OCI-LY7 (cell line): ENCODE results near the gene KRT16. TPM values are rescaled to one million over a fixed set of nuclear protein-coding genes. Genes with fewer than 3 reads are reported as not detected.

Source experiments
- BruUV-seq: library from RNA; stranded (reverse); fragments of 400-500 nt; replicated peaks from 2 replicates; lab custom pipeline; 2021; lab: Mats Ljungman, UMichigan
- CTCF ChIA-PET: fragments of 300-600 bp; sonication (Branson Sonifier 250); formaldehyde crosslinking; loops from one replicate; lab custom pipeline; 2022; ENCODE audit warnings: antibody characterized with exemption; ENCODE audit not compliant: unreplicated experiment; lab: Charles Lee
- POLR2A ChIA-PET: fragments of 300-600 bp; sonication (Branson Sonifier 250); formaldehyde crosslinking; loops from one replicate; lab custom pipeline; 2022; ENCODE audit warnings: antibody characterized with exemption; lab: Charles Lee
- DNase-seq: peaks from one replicate; pipeline ENCODE4 v3.0.0-alpha.2; 2015; ENCODE audit warnings: low spot score
- H2AFZ ChIP-seq: fragments of 200-600 bp; sonication (generic), shearing (Covaris generic); 2 replicates; pipeline ENCODE4 v1.6.1; 2014; ENCODE audit warnings: mild to moderate bottlenecking, antibody characterized with exemption, low read length, moderate library complexity
- H3K27ac ChIP-seq: fragments of 200-600 bp; sonication (generic); 2 replicates; pipeline ENCODE4 v1.5.1; 2014; ENCODE audit warnings: mixed run types, low read depth, mild to moderate bottlenecking, moderate library complexity, low read length, inconsistent platforms; ENCODE audit not compliant: poor library complexity, severe bottlenecking
- H3K36me3 ChIP-seq: fragments of 200-600 bp; sonication (generic); 2 replicates; pipeline ENCODE4 v1.6.1; 2014; ENCODE audit warnings: mild to moderate bottlenecking, antibody characterized with exemption, low read length, moderate library complexity, mixed read lengths; ENCODE audit not compliant: insufficient read depth
- H3K4me1 ChIP-seq: fragments of 200-600 bp; sonication (generic); 2 replicates; pipeline ENCODE4 v1.5.1; 2014; ENCODE audit warnings: mild to moderate bottlenecking, low read length; ENCODE audit not compliant: insufficient read depth, poor library complexity, severe bottlenecking
- H3K4me2 ChIP-seq: fragments of 200-600 bp; sonication (generic); 2 replicates; pipeline ENCODE4 v1.6.1; 2014; ENCODE audit warnings: mild to moderate bottlenecking, low read length
- H3K4me3 ChIP-seq: fragments of 200-600 bp; sonication (generic); 2 replicates; pipeline ENCODE4 v1.5.1; 2014; ENCODE audit warnings: mild to moderate bottlenecking, low read depth, low read length; ENCODE audit not compliant: poor library complexity, severe bottlenecking
- H3K79me2 ChIP-seq: fragments of 200-600 bp; sonication (generic); 2 replicates; pipeline ENCODE4 v1.6.1; 2016; ENCODE audit warnings: low read depth, mild to moderate bottlenecking, low read length, moderate library complexity, mixed read lengths; ENCODE audit not compliant: insufficient read depth
- H3K9me2 ChIP-seq: fragments of 200-600 bp; sonication (generic); 2 replicates; pipeline ENCODE4 v1.6.1; 2016; ENCODE audit warnings: mild to moderate bottlenecking, low read length, mixed read lengths; ENCODE audit not compliant: insufficient read depth
- H3K9me3 ChIP-seq: fragments of 200-600 bp; sonication (generic); 2 replicates; pipeline ENCODE4 v1.6.1; 2014; ENCODE audit warnings: mild to moderate bottlenecking, mixed run types, low read length, mixed read lengths
- H4K20me1 ChIP-seq: fragments of 200-600 bp; sonication (generic); 2 replicates; pipeline ENCODE4 v1.6.1; 2014; ENCODE audit warnings: mild to moderate bottlenecking, antibody characterized with exemption, low read length, moderate library complexity, mixed read lengths; ENCODE audit not compliant: insufficient read depth
- CTCF ChIP-seq: fragments of 200-600 bp; sonication (generic); conservative IDR thresholded peaks from 2 replicates; pipeline ENCODE4 v1.5.1; 2014; ENCODE audit warnings: mild to moderate bottlenecking, antibody characterized with exemption, low read length, moderate library complexity, mixed read lengths
- EZH2phosphoT487 ChIP-seq: fragments of 200-600 bp; sonication (generic); IDR thresholded peaks from 2 replicates; pipeline ENCODE4 v1.6.1; 2018; ENCODE audit warnings: low read depth, borderline replicate concordance, mild to moderate bottlenecking, mixed run types, antibody characterized with exemption, low read length, moderate library complexity, mixed read lengths
- intact Hi-C: fragments of 100-400 bp; cut with micrococcal nuclease; formaldehyde crosslinking; loops from one replicate; pipeline ENCODE4 v1.10.0; 2022; ENCODE audit not compliant: unreplicated experiment
- total RNA-seq, 2 experiments: library from RNA; depleted of rRNA in 1 of 2; stranded (reverse); fragments of >200 nt in 1 of 2; shearing (Covaris generic) in 1 of 2; gene quantifications; 2 replicates each; pipeline ENCODE4 v1.2.3, GENCODE V29; 2014 to 2022

Gene KRT16
- total RNA-seq, 2 experiments from 2014 or later = not detected

- Histone ChIP-seq H3K36me3 (no peaks in the 10 kb centered on the region), H3K79me2 (no peaks in the 10 kb centered on the region), H3K9me3 (no peaks in the 10 kb centered on the region), H3K4me3 (no peak overlapping the region), H2AFZ (no peak overlapping the region), H3K27ac (no peak overlapping the region), H3K9me2 (no peaks in the 10 kb centered on the region), H3K4me2 (no peak overlapping the region), H4K20me1 (no peaks in the 10 kb centered on the region), H3K4me1 (peaks cover 5% of the 10 kb centered on the region)
- intact Hi-C loops = no loop called here
- no peak for DNase-seq
- TF ChIP-seq CTCF = no peak
- no TSS peak for BruUV-seq
- CTCF ChIA-PET = no interaction called here
- POLR2A ChIA-PET = interaction anchor here (1.0 kb wide), 1 partner anchor 36 kb away, joined by 3 read pairs; no protein-coding TSS in a partner anchor
Observed at GRCh38 chr17:41653421-41653820, 40.9 kb upstream of the KRT16 start.

- Histone ChIP-seq H3K4me3 (no peak overlapping the region), H3K4me2 (no peak overlapping the region), H2AFZ (no peak overlapping the region), H3K9me2 (no peaks in the 10 kb centered on the region), H4K20me1 (no peaks in the 10 kb centered on the region), H3K4me1 (peaks cover 10% of the 10 kb centered on the region), H3K27ac (no peak overlapping the region), H3K36me3 (no peaks in the 10 kb centered on the region), H3K79me2 (no peaks in the 10 kb centered on the region), H3K9me3 (no peaks in the 10 kb centered on the region)
- POLR2A ChIA-PET = no interaction called here
- CTCF ChIA-PET = interaction anchor here (1.0 kb wide), 1 partner anchor 10 kb away, joined by 4 read pairs; no protein-coding TSS in a partner anchor
- intact Hi-C loops = no loop called here
- DNase-seq = no peak
- TF ChIP-seq EZH2phosphoT487 (no peak), CTCF (no peak)
- BruUV-seq = no TSS peak
Observed at GRCh38 chr17:41652461-41652970, 39.9 kb upstream of the KRT16 start.

- Histone ChIP-seq H3K9me3 (no peaks in the 10 kb centered on the region), H2AFZ (no peak overlapping the region), H3K4me1 (peaks cover 10% of the 10 kb centered on the region), H3K27ac (no peak overlapping the region), H3K9me2 (no peaks in the 10 kb centered on the region), H3K4me2 (no peak overlapping the region), H3K79me2 (no peaks in the 10 kb centered on the region), H4K20me1 (no peaks in the 10 kb centered on the region), H3K36me3 (no peaks in the 10 kb centered on the region), H3K4me3 (no peak overlapping the region)
- ChIA-PET CTCF (interaction anchor here (1.0 kb wide), 1 partner anchor 11 kb away, joined by 4 read pairs; no protein-coding TSS in a partner anchor), POLR2A (no interaction called here)
- DNase-seq = no peak
- intact Hi-C loops = no loop called here
- TF ChIP-seq CTCF (no peak), EZH2phosphoT487 (no peak)
- no TSS peak for BruUV-seq
Observed at GRCh38 chr17:41651625-41652460, 39.3 kb upstream of the KRT16 start.
